HG03432 (cell line): Measurements from ENCODE around the gene RNF125.
"Not testable (repeated sequence)": the region's sequence is repeated elsewhere in the genome, so short reads cannot be mapped to it uniquely, and the experiment has no call there.

Source experiments
- ATAC-seq: cut with Tn5 transposase; IDR thresholded peaks from one replicate; pipeline ENCODE4 v1.9.1; 2021; ENCODE audit warnings: mild to moderate bottlenecking, moderate library complexity; ENCODE audit not compliant: unreplicated experiment

The RNF125 gene

DNA sequence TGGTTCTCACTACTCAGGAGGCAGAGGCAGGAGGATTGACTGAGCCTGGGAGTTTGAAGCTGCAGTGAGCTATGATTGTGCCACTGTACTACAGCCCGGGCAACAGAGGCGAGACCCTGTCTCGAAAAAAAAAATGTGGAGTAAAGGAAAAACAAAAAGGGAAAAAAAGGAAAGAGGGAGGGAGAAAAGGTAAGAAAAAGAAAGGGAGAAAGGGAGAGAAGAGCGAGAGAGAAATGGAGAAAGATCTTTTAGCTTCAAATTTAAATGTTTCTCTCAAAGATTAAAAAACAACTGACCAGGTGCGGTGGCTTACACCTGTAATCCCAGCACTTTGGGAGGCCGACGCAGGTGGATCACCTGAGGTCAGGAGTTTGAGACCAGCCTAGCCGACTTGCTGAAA, 65.2 kb downstream of the RNF125 start:
- no peak for ATAC-seq

DNA sequence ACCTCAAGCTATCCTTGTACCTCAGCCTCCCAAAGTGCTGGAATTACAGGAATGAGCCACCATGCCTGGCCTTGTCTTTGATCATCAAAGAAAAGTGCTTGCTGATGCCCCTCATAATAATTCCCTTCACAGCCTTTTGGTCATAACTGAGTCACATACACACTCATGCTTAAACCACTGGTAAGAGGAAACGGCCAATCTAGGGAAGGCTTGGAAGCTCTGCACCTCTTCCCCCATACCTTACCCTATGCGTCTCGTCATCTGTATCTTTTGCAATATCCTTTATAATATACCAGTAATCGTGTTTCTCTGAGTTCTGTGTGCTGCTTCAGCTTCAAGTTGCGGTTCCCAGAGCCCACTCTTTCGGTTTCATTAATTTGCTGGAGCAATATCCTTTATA, 68.3 kb downstream of the RNF125 start:
- ATAC-seq: no peak

DNA sequence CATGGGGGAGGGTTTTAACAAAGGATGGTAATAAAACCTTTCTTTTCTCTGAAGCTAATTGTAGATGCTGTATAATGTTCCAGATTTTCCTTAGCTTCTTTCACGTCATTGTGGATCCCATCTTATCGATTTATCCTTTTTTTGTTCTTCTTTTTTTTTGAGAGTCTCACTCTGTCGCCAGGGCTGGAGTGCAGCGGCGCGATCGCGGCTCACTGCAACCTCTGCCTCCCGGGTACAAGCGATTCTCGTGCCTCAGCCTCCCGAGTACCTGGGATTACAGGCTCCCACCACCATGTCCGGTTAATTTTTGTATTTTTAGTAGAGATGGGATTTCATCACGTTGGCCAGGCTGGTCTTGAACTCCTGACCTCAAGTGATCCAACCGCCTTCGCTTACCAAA, 72.2 kb downstream of the RNF125 start:
- not testable (repeated sequence) for ATAC-seq

DNA sequence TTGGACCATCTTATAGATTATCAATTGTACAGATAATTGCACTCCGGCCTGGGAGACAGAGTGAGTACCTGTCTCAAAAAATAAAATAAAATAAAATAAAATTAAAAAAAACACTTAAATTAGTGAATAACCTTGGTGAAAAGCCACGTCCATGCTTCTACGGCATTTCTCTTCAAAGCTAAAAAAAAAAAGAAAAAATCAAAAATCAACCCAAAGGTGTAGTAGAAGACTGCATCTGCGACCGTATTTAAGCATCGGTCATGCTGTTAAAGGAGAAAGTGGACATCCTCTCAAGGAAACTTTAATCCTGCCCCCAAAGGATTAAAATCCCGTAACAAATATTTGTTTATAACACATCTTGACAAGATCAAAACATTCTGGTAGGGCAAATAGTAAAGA, 72.7 kb downstream of the RNF125 start:
- no peak for ATAC-seq

DNA sequence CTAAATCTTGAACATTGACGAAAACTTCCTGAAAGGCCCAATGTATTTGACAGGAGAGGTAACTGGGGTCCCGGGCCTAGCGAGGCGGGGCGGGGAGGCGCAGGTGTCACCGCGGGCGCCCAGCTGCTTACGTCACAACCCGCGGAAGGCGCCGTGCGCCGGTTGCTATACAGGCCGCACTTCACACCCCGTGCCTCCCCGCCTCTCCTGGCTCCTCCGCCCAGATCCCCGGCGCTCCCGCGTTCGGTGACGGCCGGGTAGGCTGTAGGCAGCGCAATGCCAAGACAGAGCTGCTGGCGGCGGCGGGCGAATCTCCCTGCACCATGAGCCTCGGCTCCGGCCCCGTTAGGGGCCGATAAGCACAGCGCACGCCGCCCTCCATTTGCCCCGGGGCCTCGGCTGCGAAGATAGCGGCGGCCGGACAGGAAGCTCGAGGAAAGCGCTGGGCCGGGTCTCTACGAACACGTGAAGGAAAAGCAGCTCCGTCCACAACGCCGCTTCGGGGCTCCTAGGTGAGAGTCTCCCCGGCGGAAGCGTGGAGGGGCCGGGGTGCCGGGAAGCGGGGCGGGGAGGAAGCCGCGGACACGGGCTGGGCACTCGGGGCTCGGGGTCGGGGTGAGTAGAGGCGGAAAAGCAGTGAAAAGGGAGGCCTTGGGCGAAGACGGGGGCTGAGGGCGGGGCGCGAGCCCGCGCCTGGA, 73.2 kb downstream of the RNF125 start, which contains the start of gene RNF138:
Gene RNF138, plus strand, starts transcription at position 151 of the 698 bp plus-strand sequence. CDS start 903 bp downstream, outside the sequence.
- ATAC-seq: peak; percentile 68

DNA sequence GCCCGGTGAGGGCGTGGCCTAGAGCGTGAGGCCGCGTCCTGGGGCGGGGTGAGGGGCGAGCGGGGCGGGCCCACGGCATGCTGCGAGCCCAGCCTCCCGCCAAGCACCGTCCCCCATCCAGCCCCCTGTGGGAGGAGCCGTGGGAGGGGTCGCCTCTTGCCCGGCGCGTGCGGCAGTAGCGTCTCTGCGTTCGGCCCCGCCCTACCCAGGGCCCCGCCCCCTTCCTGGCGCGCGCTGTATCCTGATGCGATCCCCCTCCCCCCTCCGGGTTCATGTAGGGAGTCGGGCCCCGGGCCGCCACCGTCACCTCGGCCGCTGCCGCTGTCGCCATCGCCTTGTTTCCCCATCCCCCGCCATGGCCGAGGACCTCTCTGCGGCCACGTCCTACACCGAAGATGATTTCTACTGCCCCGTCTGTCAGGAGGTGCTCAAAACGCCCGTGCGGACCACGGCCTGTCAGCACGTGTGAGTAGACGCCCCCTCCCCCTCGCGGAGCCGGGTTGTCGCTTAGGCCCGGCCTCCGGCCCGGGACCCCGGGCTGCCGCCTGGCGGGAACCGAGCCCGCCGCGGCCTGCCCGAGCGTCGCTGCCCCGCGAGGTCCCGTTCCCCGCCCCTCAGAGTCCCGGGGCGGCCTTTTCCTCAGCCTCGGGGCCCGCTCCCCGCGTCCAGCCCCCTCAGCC, 73.9 kb downstream of the RNF125 start:
- peak; percentile 84 for ATAC-seq

DNA sequence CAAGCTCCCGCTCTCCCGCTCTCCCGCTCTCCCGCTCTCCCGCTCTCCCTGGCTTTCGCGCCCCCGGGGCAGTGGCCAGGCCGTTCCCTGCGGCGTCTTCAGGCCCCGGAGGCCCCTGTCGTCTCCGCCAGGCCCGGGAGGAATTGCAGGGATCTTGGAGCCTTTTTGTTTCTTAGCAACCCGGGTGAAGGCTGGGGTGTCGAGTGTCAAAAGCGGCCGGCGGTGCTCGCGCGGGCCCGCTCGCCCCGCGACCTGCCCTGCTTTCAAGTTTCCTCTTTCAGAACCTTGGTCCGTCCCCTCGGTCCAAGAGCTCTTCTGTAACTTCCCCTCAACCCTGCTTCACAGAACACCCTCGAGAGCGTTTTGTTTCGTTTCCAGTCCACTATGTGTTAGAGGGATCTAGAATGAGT, 74.5 kb downstream of the RNF125 start:
- peak; percentile 20 for ATAC-seq

DNA sequence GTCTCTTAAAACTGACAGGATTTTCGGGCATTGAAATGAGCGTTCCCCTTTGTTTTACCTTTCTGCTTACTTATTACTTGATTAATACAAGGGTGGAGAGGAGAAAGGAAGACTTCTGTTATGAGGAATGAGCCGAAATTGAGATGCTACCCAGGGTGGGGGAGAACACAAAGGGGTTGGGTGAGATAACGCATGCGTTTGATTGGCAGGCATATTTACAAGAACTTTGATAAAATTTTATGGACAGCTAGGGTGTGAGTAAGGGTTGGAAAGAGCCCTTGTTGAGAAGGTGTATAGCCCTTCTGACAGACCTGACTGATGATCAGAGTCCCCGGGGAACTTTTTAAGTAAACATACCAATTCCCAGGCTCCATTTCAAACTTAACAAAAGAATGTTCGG, 74.9 kb downstream of the RNF125 start:
- ATAC-seq: no peak

DNA sequence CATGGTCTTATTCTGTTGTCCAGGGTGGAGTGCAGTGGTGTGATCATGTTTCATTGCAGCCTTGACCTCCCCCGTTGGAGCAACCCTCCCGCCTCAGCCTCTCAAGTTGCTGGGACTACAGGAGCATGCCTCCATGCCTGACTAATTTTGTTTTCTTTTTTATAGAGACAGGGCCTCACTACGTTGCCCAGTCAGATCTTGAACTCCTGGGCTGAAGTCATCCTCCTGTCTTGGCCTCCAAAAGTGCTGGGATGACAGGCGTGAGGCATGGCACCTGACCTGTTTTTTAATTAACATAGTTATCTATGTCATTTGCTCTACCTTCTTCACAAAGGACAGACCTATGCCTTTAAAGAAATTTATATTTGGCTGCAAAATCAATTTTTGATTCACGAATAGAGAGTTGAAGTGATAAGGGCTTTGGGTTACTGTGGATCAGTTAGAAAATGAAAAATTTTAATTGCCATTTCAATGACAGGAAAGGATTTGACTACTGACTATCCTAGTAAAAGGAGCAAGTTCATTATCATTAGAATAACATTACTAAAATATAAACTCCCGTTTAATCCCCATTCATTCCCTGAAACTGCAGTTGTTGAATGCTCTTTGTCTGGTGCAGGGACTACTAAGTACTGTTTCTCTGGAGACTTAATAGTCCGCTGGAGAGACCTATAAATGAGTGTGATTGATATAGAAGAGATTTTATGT, 76.7 kb downstream of the RNF125 start:
- ATAC-seq: no peak

DNA sequence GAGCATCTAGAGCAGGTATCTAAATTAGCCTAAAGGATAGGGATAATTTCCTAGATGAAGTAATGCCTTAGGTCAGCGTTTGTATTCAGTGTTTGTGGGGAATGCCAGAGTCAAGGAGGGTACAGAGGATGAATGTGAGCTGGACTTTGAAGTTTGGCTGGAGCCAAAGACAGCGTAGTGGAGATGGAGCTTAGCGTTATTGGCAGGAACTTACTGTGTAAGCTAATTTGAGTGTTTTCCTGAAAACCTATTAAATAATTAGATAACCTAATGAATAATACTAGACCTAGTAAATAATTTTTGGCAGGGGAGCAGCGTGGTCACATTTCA, 77.2 kb downstream of the RNF125 start:
- ATAC-seq: no peak

DNA sequence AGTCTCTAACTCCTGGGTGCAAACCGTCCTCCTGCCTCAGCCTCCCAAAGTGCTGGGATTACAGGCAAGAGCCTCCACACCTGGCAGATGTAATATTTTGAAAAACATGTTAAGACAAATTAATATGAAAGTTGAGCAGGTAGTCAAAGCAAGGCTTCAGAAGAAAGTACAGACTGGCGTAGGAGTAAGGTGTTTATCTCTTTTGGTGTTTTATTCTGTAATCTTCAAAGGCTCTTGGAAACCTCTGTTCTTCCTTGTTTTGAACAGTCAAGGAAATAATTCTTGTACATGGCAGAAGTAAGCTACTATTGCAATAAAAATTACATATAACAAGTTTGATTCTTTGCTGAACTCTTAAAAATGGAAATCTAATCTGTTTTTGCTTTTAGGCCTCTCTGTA, 78.3 kb downstream of the RNF125 start:
- ATAC-seq: no peak

DNA sequence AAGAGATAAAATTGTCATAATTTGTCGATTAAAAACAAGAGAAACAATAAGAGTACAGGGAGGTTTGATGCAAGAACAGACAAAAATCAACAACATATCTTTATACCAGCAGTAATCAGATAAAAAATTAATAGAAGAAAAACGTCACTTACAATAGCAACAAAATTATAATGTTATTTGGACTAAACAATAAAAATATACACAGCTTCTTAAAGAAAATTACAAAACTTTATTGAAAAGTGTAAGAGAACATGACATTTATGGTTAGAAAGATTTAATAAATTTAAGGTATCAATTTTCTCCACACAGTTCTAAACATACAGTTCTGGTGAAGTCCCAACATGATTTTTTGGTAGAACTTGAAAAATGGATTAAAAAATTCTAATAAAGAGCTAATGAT, 85.9 kb downstream of the RNF125 start:
- no peak for ATAC-seq

DNA sequence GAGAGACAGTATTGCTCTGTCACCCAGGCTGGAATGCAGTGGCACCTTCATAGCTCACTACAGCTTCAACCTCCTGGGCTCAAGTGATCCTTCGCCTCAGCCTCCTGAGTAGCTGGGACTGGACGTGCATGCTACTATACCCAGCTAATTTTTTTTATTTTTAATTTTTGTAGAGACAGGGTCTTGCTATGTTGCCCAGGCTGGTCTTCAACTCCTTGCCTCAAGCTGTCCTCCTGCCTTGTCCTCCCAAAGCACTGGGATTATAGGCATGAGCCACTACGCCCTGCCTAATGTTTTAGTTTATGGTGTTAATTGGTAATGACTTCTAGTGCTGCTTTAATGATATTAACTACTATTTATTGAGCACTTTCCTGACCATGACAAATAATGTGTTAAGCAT, 91.4 kb downstream of the RNF125 start:
- ATAC-seq: no peak

DNA sequence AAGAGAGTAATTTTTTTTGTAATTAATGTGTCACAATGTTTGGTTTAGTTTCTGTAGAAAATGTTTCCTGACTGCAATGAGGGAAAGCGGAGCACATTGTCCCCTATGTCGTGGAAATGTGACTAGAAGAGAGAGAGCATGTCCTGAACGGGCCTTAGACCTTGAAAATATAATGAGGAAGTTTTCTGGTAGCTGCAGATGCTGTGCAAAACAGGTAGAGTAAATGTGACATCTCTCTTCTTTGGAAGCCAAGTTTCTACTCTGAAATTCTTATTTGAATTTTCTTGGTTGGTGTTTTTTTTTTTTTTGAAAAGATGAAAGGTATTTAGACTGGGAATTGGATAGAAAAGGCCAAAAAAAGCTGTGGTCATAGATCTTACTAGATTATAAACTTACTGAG, 93.1 kb downstream of the RNF125 start:
- ATAC-seq: no peak

DNA sequence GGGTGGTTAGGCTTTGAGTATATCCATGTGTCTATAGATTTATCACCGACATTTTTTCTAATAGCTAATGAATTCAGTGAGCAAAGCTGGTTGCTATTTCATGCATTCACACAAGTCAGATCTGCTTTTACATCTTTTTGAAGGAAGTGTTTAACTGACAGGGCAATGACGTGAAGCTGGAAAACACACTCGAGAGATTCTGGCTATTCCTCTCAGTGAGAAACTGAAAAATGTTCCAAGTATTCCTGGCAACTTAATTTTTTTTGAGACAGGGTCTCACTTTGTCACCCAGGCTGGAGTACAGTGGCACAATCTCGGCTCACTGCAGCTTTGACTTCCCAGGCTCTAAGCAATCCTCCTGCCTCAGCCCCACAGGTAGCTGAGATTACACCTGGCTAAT, 94.2 kb downstream of the RNF125 start:
- ATAC-seq: no peak

DNA sequence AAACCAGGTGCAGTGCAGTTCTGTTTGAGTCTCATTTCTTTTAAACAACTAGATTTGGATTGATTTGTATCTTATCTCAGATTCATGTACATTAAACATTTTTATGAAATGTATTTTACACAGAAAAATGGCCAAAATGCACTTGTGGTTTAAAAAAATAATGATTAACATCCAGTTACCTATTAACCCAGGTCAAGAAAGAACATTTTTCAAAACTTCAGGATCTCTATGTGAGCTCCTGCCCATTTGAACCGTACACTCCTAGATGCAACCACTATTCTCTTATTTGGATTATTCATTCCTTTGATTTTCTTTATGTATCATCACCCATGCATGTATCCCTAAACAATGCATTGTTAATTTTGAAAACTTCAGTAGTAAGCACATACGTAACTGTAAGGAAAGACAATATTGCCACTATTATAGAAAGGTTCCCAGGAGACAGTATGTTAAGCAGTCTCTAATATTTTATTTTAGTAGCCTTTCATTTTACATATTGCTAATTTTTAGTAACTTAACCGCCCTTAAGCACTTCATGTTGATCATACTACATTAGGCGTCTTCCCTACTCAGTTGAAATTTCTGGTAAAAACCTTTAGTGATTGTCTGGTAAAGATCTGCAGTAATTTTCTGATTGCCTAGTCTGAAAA, 95.8 kb downstream of the RNF125 start:
- no peak for ATAC-seq

DNA sequence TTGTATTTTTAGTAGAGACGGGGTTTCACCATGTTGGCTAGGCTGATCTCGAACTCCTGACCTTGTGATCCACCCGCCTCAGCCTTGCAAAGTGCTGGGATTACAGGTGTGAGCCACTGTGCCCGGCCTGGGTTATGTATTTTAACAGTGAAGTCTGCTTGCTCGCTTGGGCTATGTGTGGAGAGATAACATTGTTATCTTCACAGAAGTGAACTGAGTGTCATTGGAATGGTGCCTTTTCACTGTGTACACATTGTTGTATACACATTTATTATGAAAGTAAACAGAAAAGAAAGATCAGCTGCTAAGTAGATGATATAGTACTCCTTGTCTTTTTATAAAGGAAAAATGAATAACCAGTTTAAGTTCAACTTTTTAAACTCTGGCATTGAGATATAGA, 103.4 kb downstream of the RNF125 start:
- no peak for ATAC-seq
